Measurements from ENCODE around the gene CRX.
A peak's percentile ranks its signal among the peaks of the same experiment; 100 is the strongest.
"Not testable (repeated sequence)": the region's sequence is repeated elsewhere in the genome, so short reads cannot be mapped to it uniquely, and the experiment has no call there.

CRX gene

GRCh38 chr19:47813304-47813994, 8.3 kb upstream of the CRX start:
- peak; percentile 82 for DNase-seq (ENCODE audit: low spot score)
- peak; percentile 91 for TF ChIP-seq CTCF (IDR thresholded peaks at IDR 0.05; ENCODE audit: extremely low read depth, missing control alignments)

- no peak for DNase-seq (ENCODE audit: low spot score)
- TF ChIP-seq CTCF (IDR thresholded peaks at IDR 0.05; ENCODE audit: extremely low read depth, missing control alignments) = no peak
Observed at GRCh38 chr19:47813995-47814328, 7.8 kb upstream of the CRX start.

GRCh38 chr19:47816270-47816669, 5.5 kb upstream of the CRX start:
- DNase-seq (ENCODE audit: low spot score) = not testable (repeated sequence)

GRCh38 chr19:47818221-47818620, 3.5 kb upstream of the CRX start:
- not testable (repeated sequence) for DNase-seq (ENCODE audit: low spot score)

DNA sequence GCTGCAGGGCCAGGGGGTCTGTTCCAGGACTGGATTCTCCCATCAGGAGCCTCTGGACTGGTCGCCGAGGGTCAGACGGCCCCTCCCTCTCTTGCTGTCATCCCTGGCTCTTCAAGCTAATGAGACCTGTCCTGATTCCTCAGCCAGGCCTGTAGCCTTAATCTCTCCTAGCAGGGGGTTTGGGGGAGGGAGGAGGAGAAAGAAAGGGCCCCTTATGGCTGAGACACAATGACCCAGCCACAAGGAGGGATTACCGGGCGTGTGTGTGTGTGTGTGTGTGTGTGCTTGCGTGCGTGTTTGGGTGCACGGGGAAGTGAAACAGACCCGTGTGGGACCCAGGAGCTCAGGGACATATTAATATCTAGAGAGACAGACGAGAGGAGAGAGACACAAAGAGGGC, 1.9 kb upstream of the CRX start:
- DNase-seq (ENCODE audit: low spot score) = no peak
- TF ChIP-seq CTCF (IDR thresholded peaks at IDR 0.05; ENCODE audit: extremely low read depth, missing control alignments) = no peak

DNA sequence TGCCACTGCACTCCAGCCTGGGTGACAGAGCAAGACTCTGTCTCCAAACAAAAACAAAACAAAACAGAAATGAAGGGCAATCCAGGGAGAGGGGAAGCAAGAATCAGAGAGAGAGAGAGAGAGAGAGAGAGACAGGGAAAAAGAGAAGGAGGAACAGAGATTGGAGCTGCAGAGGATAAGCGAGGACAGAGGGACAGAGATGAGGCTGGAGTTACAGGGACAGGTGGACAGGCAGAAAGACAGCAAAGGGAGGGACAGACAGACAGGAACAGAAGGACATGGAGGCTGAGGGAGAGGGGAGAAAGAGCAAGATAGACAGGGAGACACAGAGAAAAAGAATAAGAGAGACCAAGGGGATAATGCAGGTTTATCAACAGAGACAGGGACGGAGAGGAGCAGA, 1.3 kb upstream of the CRX start:
- DNase-seq (ENCODE audit: low spot score) = no peak
- no peak for TF ChIP-seq CTCF (IDR thresholded peaks at IDR 0.05; ENCODE audit: extremely low read depth, missing control alignments)

GRCh38 chr19:47824396-47824795, 2.7 kb downstream of the CRX start:
- no peak for DNase-seq (ENCODE audit: low spot score)
- TF ChIP-seq CTCF (IDR thresholded peaks at IDR 0.05; ENCODE audit: extremely low read depth, missing control alignments) = no peak

DNA sequence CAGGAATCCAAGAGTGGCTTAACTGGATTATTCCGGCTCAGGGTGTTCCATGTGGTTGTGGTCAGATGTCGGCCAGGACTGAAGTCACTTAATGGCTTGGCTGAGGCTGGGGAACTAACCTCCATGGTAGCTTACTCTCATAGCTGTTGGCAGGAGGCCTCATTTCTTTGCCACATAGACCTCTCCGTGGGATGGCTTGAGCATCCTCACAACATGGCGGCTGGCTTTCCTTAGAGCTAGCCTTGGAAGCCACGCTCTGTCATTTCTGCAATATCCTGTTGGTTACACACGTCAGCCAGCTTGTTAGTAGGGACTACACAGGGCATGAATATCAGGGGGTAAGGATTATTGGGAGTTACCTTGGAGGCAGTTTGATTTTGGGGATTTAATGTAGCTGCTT, 5.1 kb downstream of the CRX start:
- no peak for DNase-seq (ENCODE audit: low spot score)
- TF ChIP-seq CTCF (IDR thresholded peaks at IDR 0.05; ENCODE audit: extremely low read depth, missing control alignments) = no peak
